ENCODE results near the gene RUFY2. TPM values are rescaled to one million over a fixed set of nuclear protein-coding genes. Genes with fewer than 3 reads are reported as not detected.

RUFY2 gene
- total RNA-seq, 2 donors from 2014 or later: 14.5 to 21.7 TPM

DNA sequence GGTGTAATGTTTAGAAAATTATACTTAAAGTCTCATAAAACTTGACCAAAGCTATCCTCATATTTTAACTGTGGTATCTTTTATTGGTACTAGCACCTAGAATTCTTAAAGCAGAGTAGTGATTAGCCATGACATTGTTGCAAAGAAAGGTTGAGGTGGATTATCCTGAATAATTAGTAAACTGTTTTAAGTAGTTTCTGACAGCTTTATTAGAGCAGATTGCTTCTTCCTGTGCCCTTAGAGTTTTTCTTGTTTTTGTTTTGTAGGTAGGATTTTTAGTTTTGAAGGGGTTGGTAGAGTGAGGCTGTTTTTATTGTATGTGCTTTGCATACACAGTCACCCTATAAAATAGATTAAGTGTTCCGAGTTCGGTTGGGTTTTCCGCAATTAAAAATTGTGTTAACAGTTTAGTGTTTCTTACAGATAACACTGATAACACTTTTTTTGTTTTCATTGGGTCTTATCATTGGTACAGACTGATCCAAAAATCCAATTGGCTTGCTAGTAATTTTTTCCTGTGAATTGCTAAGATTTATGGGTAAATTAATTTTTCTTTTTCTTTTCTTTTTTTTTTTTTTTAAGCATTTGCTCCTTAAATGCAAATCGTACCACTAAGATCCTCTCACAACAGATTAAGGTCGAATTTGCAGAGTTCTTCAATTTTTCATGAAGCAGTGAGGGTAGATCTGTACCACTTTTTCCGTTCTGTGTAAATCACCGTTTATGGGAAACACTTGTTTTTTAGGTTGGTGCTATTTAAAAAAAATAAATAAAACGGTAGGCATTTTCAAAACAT is 72.2 kb downstream of the RUFY2 start:
- Histone ChIP-seq H3K9me3 (no peaks in the 10 kb centered on the region), H3K27me3 (no peaks in the 10 kb centered on the region), H3K36me3 (peaks cover 4% of the 10 kb centered on the region), H3K4me3 (peak overlapping the region; percentile 77), H3K27ac (no peak overlapping the region), H3K9ac (ENCODE audit: low read depth in 2 of 2, low read length in 2 of 2) (peak overlapping the region in 1 of 2 donors; percentile 28), H3K4me1 (peaks cover 16% of the 10 kb centered on the region)
- DNase-seq: no peak
- TF ChIP-seq, protein P1, sequence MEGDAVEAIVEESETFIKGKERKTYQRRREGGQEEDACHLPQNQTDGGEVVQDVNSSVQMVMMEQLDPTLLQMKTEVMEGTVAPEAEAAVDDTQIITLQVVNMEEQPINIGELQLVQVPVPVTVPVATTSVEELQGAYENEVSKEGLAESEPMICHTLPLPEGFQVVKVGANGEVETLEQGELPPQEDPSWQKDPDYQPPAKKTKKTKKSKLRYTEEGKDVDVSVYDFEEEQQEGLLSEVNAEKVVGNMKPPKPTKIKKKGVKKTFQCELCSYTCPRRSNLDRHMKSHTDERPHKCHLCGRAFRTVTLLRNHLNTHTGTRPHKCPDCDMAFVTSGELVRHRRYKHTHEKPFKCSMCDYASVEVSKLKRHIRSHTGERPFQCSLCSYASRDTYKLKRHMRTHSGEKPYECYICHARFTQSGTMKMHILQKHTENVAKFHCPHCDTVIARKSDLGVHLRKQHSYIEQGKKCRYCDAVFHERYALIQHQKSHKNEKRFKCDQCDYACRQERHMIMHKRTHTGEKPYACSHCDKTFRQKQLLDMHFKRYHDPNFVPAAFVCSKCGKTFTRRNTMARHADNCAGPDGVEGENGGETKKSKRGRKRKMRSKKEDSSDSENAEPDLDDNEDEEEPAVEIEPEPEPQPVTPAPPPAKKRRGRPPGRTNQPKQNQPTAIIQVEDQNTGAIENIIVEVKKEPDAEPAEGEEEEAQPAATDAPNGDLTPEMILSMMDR (IDR thresholded peaks at IDR 0.05): no peak
- intact Hi-C loops (cut with DNase I): no loop called here

DNA sequence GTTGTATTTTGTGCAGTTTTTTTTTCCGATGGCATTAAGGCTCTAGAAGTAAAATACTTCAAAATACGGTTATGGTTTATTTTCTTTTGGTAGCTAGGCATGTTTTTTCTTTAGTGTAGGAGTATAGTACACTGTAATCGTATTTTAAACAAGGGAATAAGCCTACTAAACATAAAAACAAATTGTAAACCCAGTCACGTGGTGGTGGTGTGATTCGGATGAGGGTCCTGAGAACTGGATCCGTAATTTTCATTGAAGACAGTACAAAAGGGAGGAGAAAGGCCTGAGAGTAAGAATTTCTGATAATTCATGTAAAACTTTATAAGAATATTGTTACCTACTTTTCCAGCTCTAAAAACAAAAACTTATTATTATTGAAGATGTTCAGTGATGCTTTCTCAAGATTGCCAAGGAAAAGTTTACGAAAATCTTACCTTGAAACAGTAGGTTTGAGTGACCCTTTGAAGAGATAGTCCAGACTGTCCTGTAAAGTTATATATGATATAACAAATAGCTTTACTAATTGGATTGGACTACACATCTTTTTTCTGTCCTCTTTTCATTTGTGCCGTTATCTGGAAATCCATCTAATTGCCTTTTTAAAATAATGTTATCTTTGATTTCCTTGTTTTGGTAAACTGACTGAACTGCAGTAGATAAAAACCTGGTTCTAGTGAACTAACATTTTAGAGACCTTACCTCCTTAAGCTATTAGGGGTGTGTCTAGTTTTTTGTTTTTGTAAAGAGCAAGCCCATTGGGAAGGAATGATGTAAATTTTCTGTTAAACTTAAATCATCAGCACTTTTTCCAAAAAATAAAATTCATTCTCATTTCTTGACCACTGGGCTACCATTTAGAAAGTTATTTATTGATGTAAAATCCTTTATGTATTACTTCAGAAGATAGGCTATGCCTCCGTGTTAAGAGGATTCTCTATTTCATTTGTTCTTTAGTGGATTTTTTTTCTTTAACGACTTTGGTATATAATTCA is 73.3 kb downstream of the RUFY2 start:
- Histone ChIP-seq H3K4me3 (peak overlapping the region; percentile 77), H3K9me3 (no peaks in the 10 kb centered on the region), H3K9ac (ENCODE audit: low read depth in 2 of 2, low read length in 2 of 2) (peak overlapping the region; percentile 93 to 97), H3K36me3 (no peaks in the 10 kb centered on the region), H3K4me1 (peaks cover 16% of the 10 kb centered on the region), H3K27ac (peak overlapping the region; percentile 98), H3K27me3 (no peaks in the 10 kb centered on the region)
- DNase-seq: no peak
- TF ChIP-seq, protein P1 (IDR thresholded peaks at IDR 0.05): no peak
- intact Hi-C loops (cut with DNase I): no loop called here

DNA sequence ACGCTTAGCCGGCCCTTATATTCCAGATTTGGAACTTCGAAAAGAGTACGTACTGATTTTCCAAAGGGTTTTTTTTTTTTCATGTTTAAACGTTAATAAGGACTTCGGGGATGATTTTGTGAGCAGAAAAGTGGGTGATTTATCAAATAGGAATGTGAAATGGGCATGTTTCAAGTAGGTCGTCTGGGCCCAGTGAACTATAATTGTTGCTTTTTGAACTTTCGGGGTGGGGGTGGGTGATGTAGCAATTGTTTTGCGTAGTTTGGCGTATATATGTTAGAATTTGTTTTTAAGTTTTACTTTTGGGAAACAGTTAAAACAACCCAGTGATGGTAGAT is 74.0 kb downstream of the RUFY2 start:
- Histone ChIP-seq H3K4me3 (peak overlapping the region; percentile 77), H3K27me3 (no peaks in the 10 kb centered on the region), H3K4me1 (peaks cover 16% of the 10 kb centered on the region), H3K9ac (ENCODE audit: low read depth in 2 of 2, low read length in 2 of 2) (peak overlapping the region; percentile 93 to 97), H3K27ac (peak overlapping the region; percentile 98), H3K9me3 (no peaks in the 10 kb centered on the region), H3K36me3 (no peaks in the 10 kb centered on the region)
- TF ChIP-seq, protein P1 (IDR thresholded peaks at IDR 0.05): no peak
- intact Hi-C loops (cut with DNase I): no loop called here
- DNase-seq: no peak

DNA sequence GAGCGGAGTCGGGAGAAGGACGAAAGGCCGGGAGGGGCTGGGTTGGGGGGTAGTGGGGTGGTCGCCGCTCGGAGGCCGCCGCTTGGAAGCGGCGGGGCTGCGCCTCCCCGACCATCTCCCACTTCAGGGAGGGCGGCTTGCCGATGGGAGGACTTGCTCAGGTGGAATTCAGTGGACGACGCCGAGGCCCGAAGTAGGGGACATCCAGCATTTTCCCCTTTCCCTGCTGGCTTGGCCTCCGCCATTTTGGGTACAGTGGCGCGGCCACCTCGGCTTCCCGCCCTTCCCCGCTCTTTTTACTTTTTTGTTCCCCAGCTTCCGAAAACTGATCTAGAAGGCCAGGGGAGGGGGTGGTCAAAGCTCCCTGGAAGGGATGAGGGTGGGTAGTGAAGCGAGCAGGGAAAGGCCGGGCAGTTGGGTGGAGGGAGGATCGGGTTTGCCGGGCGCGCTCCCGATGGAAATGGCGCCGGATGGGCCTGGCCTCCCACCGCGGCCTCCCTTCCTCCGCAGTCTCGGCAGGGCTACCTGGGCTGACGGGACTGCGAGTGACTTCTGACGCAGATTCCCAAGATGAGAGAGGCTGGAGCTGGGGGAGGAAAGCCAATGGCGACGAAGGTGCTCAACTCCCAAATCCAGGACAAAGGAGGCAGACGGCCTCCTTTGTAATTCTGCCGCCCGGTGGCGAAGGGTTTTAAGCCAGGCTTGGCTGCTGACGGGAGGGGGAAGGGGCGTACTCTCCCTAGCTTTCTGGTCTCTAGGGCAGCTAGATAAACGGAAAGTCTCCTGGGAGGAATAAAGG is 74.6 kb downstream of the RUFY2 start, which contains the start of gene PBLD:
TSS of gene PBLD (minus strand) at position 670 of the 799 bp plus-strand sequence. CDS start 26,084 bp downstream, outside the sequence.
- peak; percentile 83 for DNase-seq
- Histone ChIP-seq H3K9ac (ENCODE audit: low read depth in 2 of 2, low read length in 2 of 2) (peak within 1 kb of the TSS; percentile 93 to 97), H3K9me3 (no peaks in the 10 kb centered on the region), H3K4me1 (peaks cover 16% of the 10 kb centered on the region), H3K27me3 (no peaks in the 10 kb centered on the region), H3K4me3 (peak within 1 kb of the TSS; percentile 77), H3K36me3 (no peaks in the 10 kb centered on the region), H3K27ac (peak within 1 kb of the TSS; percentile 98)
- TF ChIP-seq, protein P1 (IDR thresholded peaks at IDR 0.05): no peak
- intact Hi-C loops (cut with DNase I): no loop called here
